ENCODE data around the gene GMPS. TPM values are rescaled to one million over a fixed set of nuclear protein-coding genes. Genes with fewer than 3 reads are reported as not detected.

Gene GMPS
- total and polyA plus RNA-seq, 2 of the 4 experiments (the other 2 are of a cell fraction) = 33.9 to 52.5 TPM

DNA sequence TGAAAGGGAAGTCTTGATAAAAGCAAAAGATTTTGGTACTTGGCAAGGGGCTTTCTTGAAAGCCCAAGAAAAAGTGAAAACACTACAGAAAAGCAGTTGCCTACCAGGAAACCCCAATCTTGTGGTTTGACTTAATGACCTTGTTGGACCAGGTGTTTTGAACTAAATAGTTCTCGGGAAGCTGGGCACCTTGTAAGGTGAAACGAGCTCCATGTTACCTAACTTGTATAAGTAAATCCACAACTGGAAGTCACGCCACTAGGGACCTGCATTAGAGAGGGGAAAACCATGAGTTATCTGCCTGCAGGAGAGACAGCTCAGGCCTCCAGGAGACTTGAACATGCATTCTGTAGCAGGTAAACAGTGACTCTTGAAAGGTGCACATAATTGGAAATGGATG is 88.2 kb downstream of the GMPS start:
- Histone ChIP-seq H3K4me3 (ENCODE audit: insufficient read depth, low read depth, low read length) (no peak overlapping the region), H4K8ac (ENCODE audit: low read depth in 2 of 2, low read length in 2 of 2) (0 out of 4 replicates have a peak overlapping the region, but pooled peaks of 1 of the 2 experiments have one; percentile 10), H2AK9ac (replicated peaks; ENCODE audit: low read depth, low read length, poor library complexity) (no peak overlapping the region), H2AK5ac (ENCODE audit: low read depth, low read length) (no peak overlapping the region), H2BK15ac (ENCODE audit: low read depth, low read length) (no peak overlapping the region), H3K36me3 (ENCODE audit: control insufficient read depth, insufficient read depth, low read length) (no peaks in the 10 kb centered on the region), H3K14ac (replicated peaks; ENCODE audit: low read depth, low read length) (no peak overlapping the region), H3K79me1 (ENCODE audit: low read depth in 1 of 2, low read length in 2 of 2) (no peaks in the 10 kb centered on the region), H2BK120ac (ENCODE audit: low read depth, low read length) (no peak overlapping the region), H2AFZ (replicated peaks; ENCODE audit: low read length, poor library complexity) (no peak overlapping the region), H4K20me1 (ENCODE audit: insufficient read depth, low read length) (no peaks in the 10 kb centered on the region), H4K91ac (ENCODE audit: insufficient read depth, low read depth, low read length) (no peak overlapping the region), H2BK20ac (ENCODE audit: low read depth, low read length) (no peak overlapping the region), H3K9me1 (ENCODE audit: insufficient read depth, low read length) (peaks cover 3% of the 10 kb centered on the region; the same call in 1 of the 2 replicates), H3K4me1 (ENCODE audit: control insufficient read depth, insufficient read depth, low read length) (peaks cover 5% of the 10 kb centered on the region), H3K4ac (ENCODE audit: low read depth, low read length) (no peak overlapping the region), H3K18ac (ENCODE audit: low read depth, low read length) (no peak overlapping the region), H3K27ac (ENCODE audit: insufficient read depth, low read length) (no peak overlapping the region), H3K4me2 (ENCODE audit: low read depth, low read length) (no peak overlapping the region), H3K56ac (ENCODE audit: extremely low read depth, insufficient read depth, low read length) (no peak overlapping the region), H3K9me3 (ENCODE audit: control insufficient read depth, insufficient read depth, low read length) (no peaks in the 10 kb centered on the region), H4K5ac (ENCODE audit: low read depth, low read length) (no peak overlapping the region), H3K23ac (ENCODE audit: low read depth, low read length) (no peak overlapping the region), H2BK5ac (ENCODE audit: low read depth, low read length, poor library complexity, severe bottlenecking) (no peak overlapping the region), H3K27me3 (ENCODE audit: control insufficient read depth, insufficient read depth, low read length) (no peaks in the 10 kb centered on the region), H3K9ac (ENCODE audit: low read depth, low read length) (no peak overlapping the region)
- dilution Hi-C loops (cut with HindIII; ENCODE audit: low sequenced_read_pairs, unreplicated experiment) (no loop called here), intact Hi-C loops (cut with micrococcal nuclease) (no loop called here), in situ Hi-C loops (cut with MboI; ENCODE audit: low sequenced_read_pairs) (no loop called here)
- POLR2A ChIA-PET (ENCODE audit: unreplicated experiment) = no interaction called here
- no peak for TF ChIP-seq FOS (IDR thresholded peaks at IDR 0.05; ENCODE audit: low read depth, low read length)
- no peak for TF ChIP-seq MAZ (IDR thresholded peaks at IDR 0.05; ENCODE audit: borderline replicate concordance, low read depth, low read length)
- TF ChIP-seq, protein P1, sequence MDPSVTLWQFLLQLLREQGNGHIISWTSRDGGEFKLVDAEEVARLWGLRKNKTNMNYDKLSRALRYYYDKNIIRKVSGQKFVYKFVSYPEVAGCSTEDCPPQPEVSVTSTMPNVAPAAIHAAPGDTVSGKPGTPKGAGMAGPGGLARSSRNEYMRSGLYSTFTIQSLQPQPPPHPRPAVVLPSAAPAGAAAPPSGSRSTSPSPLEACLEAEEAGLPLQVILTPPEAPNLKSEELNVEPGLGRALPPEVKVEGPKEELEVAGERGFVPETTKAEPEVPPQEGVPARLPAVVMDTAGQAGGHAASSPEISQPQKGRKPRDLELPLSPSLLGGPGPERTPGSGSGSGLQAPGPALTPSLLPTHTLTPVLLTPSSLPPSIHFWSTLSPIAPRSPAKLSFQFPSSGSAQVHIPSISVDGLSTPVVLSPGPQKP (IDR thresholded peaks at IDR 0.05; ENCODE audit: borderline replicate concordance, low read depth, low read length) = no peak
- TF ChIP-seq RFX5 (IDR thresholded peaks at IDR 0.05; ENCODE audit: low read depth, low read length) = no peak
- no peak for TF ChIP-seq RAD21 (IDR thresholded peaks at IDR 0.05; ENCODE audit: low read length)
- ATAC-seq (ENCODE audit: low read depth) (no peak), DNase-seq (no peak)
- WGBS, 2 experiments (ENCODE audit: extremely low coverage in 2 of 2, insufficient read length in 1 of 2) = no CpG with 5 or more reads among the region's 3 CpGs
- CTCF ChIA-PET = no interaction called here
- BruUV-seq (replicated peaks) = no TSS peak
